Activated T-helper 9 cell treated with anti-CD3 and anti-CD28 coated beads, Interleukin-2, amount 50 U/mL, for 16 hours (primary cell): Measurements from ENCODE around the gene INPP5A.

Experiments used
- DNase-seq: peaks from one replicate; pipeline ENCODE4 v3.0.0-alpha.2; 2020; ENCODE audit warnings: low read depth

The INPP5A gene

GRCh38 chr10:132536241-132536876 lies 1.2 kb upstream of the INPP5A start:
- no peak for DNase-seq

- peak; percentile 100 for DNase-seq
Measured at GRCh38 chr10:132536877-132537683, 507 bp upstream of the INPP5A start.

- DNase-seq: no peak
Measured at GRCh38 chr10:132538031-132538789, 623 bp downstream of the INPP5A start.

- DNase-seq: no peak
Measured at GRCh38 chr10:132538790-132539421, 1.3 kb downstream of the INPP5A start.

DNA sequence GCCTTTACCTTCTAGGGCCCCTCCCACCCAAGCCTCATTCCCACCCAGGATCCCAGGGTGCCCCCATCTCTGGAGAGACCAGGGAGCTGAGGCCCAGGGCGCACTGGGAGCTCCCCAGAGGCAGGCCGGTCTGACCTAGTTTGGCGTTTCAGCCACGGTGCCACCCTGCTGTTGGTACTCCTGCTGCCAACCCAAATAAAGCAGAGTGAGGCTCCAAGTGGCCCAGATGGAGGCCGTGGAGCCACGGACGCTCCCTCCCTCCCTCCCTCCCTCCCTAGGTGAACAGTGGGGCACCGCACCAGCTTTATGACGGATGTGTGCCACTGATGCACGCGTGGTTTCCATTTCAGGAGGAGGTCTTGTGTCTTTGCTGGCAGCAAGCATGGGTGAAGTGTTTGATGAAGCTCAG lies 1.8 kb downstream of the INPP5A start:
- no peak for DNase-seq

DNA sequence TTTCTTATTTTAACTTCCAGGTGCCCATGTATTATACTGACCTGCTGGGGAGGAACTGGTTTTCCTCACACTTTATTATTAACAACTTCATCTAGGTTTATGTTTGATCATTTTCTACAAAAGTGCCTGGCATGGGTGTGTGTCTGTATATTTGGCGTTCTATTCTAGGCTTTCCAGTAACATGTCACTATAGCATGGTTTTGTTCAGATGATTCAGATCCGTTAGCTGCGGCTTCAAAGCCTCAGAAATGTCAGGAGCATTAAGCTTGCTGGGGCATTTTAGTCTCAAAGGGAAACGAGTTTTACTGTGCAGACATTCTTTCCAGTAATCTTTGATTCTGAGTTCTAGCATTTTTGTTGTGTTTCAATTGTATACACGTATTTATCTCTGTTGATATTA lies 2.3 kb downstream of the INPP5A start:
- DNase-seq: no peak

GRCh38 chr10:132540456-132540855 lies 2.9 kb downstream of the INPP5A start:
- no peak for DNase-seq

DNA sequence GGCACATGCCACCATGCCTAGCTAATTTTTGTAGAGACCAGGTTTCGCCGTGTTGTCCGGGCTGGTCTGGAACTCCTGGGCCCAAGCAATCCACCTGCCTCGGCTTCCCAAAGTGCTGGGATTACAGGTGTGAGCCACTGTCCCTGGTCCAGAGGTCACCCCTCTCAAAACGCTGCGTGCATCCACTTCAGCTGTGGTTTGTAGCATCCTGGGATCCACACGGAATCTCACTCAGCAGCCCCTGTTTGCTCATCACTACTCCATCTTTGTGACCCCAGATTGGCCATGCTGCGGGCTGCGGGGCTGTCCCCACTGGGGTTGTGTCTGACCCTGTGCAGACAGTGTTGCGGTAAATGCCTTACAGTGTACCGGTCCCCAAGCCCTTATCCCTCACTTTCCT lies 3.5 kb downstream of the INPP5A start:
- no peak for DNase-seq

DNA sequence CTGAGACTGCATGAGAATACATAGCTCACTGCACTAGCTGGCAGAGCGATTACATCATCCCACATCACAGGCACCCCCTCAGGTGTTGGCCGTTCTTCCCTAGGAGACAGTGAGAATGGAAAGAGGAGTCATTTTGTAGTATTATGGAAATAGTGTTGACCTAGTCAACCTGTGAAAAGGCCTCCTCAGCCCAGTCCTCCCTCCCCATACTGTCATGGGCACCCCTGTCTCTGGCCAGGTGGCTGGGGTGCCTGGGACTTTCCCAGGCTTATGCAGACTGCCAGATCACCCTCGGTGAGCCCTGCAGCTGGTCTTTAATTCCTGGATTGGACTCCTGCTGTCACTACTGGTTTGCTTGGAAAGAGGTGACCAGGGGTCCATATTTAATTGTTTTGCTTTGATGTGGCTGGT lies 4.0 kb downstream of the INPP5A start:
- no peak for DNase-seq

DNA sequence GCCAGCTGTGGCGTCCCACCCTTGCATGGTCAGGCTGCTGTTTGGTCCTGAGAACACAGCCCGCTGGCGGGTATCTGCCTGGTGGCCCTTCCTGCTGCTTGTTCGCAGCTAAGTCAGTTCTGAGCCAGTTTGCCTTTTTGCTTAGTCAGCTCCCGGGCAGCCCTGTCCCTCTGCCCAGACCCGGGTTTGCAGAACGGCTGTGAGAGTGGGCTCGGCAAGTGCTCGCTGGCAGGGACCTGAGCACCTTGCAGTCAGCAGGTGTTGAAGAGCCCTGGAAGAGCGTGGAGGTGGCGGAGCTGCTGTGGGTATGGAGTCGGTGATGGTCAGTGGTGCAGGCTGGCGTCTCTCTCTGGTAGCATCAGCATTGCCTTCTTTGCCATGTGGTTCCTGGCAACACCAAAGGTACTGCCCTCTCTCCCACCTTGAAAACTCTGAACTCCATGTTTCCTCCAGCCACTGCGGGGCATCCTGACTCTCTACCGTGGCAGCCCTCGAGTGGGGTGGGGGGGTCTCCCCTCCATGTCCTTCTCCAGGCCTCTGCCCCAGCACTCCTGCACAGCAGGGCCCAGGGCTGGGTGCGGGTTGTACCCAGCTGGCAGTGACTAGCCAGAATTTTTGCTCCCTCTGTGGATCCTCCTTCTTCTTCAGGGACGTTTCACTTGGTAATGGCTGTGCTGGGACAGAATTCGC lies 4.6 kb downstream of the INPP5A start:
- DNase-seq: no peak

- no peak for DNase-seq
Measured at GRCh38 chr10:132542819-132543218, 5.2 kb downstream of the INPP5A start.

- no peak for DNase-seq
Measured at GRCh38 chr10:132543916-132544743, 6.5 kb downstream of the INPP5A start.

GRCh38 chr10:132544744-132545658 lies 7.4 kb downstream of the INPP5A start:
- DNase-seq: no peak

GRCh38 chr10:132545659-132546367 lies 8.2 kb downstream of the INPP5A start:
- no peak for DNase-seq

DNA sequence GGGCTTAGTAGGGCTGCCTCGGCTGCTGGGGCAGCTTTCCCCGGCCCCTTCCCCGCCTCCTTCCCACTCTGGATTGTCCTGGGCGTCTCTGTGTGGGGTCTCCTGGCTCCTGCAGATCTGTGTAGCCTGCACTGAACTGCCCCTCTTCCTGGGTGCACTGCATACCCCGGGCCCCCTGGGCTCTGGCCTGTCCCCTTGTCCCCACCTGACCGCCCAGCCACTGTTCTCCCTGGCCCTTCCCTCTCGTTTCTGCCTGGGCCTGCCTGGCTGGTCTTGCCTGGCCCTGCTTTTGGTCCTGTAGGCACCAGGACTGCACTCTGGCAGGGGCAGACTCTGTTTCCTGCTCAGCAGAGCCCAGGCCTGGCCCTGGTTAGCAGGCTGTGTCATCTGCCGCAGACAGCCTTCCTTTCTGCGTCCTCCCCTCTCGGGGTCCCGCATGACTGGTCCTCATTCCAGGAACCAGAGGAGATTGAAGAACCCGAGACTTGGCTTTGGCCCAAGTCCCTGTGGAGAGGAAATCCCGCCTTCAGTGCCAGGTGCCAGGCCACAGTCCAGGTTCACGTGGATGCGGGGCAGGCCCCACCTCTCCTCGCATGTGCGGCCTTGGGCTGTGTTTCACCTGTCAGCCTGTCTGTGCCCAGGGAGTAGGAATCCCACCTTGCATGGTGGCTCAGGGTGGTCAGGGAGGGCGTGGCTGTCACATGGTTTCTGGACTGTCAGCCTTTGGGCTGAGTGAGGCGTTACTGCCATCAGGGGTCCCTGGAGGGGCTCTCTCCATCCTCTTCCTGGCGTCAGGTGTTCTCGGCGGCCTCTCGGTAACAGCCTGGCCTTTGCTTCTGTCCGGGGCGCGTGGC lies 9.2 kb downstream of the INPP5A start:
- DNase-seq: no peak

DNA sequence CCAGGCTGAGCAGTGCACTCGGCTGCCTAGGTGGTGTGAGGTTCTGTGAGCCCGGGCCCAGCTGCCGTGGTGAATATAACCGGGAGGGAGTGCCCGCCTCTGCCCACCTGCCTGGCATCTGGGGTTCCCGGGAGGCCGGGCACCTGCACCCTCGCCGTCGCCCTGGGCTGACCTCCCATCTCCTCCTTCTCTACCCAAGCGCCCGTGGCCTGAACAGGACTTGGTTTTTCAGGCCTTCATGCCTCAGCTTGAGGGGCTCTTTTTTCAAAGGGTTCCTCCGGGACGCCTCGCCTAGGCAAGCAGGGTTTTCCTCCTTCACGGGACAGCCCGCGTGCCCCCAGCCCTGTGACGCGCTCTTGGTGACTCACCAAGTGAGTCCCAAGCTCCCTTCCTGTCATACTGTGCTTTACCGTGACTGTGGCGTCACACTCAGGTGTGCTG lies 9.9 kb downstream of the INPP5A start:
- DNase-seq: no peak

GRCh38 chr10:132548106-132548823 lies 10.7 kb downstream of the INPP5A start:
- DNase-seq: no peak
